GM23248 (cell line): Measurements from ENCODE around the gene TTLL5.

ENCODE experiments used
- EZH2 ChIP-seq: fragments of 200-600 bp; sonication (generic); IDR thresholded peaks from 2 replicates; pipeline ENCODE4 v1.6.1; 2018; ENCODE audit warnings: antibody characterized with exemption, mild to moderate bottlenecking; ENCODE audit not compliant: insufficient read depth, poor library complexity, severe bottlenecking
- EZH2phosphoT487 ChIP-seq: fragments of 200-600 bp; sonication (generic); IDR thresholded peaks from 2 replicates; pipeline ENCODE4 v1.6.1; 2018; ENCODE audit warnings: antibody characterized with exemption, moderate library complexity, mild to moderate bottlenecking, low read depth; ENCODE audit not compliant: insufficient read depth

DNA sequence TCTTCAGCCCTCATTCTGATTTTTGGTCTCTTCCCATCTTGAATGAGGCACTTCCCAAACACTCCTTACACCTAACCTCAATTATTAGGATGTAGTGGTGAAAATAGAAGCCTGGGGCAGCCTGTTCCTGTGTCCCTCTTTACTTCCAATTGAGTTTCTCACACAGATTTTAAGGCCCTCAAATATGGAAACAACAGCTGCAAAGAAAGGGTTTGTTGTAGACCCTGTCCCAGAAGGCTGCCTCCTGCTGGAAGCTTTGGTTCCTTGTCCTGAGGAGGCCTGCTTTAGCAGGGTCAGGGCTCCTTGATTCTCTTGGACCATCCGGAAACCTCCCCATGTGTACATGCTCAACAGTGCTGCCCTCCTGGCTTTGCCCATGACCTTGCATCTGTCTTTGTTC lies 219.5 kb downstream of the TTLL5 start:
- no peak for TF ChIP-seq EZH2
- no peak for TF ChIP-seq EZH2phosphoT487
